KMS-11 (cell line): Measurements from ENCODE around the gene TNFRSF17.

Source experiments
- H2AFZ ChIP-seq: fragments of 200-600 bp; sonication (generic); 2 replicates; pipeline ENCODE4 v1.6.1; 2016; ENCODE audit warnings: antibody characterized with exemption, mixed run types, low read depth
- H3K27ac ChIP-seq: fragments of 200-600 bp; sonication (generic); 2 replicates; pipeline ENCODE4 v1.6.1; 2016; ENCODE audit warnings: mild to moderate bottlenecking, mixed run types
- H3K27me3 ChIP-seq: fragments of 200-600 bp; sonication (generic); 2 replicates; pipeline ENCODE4 v1.6.1; 2017; ENCODE audit warnings: mild to moderate bottlenecking, low read depth, mixed run types, moderate library complexity; ENCODE audit not compliant: insufficient read depth
- H3K36me3 ChIP-seq: fragments of 200-600 bp; sonication (generic); 2 replicates; pipeline ENCODE4 v1.6.1; 2017; ENCODE audit warnings: mild to moderate bottlenecking, mixed run types; ENCODE audit not compliant: insufficient read depth
- H3K4me1 ChIP-seq: fragments of 200-600 bp; sonication (generic); 2 replicates; pipeline ENCODE4 v1.6.1; 2016; ENCODE audit warnings: mild to moderate bottlenecking, low read depth, mixed run types; ENCODE audit not compliant: poor library complexity, severe bottlenecking
- H3K4me2 ChIP-seq: fragments of 200-600 bp; sonication (generic); 2 replicates; pipeline ENCODE4 v1.7.0; 2016; ENCODE audit warnings: mild to moderate bottlenecking, mixed run types
- H3K4me3 ChIP-seq: fragments of 200-600 bp; sonication (generic); IDR thresholded peaks from 2 replicates; pipeline ENCODE4 v1.6.1; 2017; ENCODE audit warnings: low read depth, low read length, mixed read lengths; ENCODE audit not compliant: insufficient read depth
- H3K79me2 ChIP-seq: fragments of 200-600 bp; sonication (generic); 2 replicates; pipeline ENCODE4 v1.6.1; 2016; ENCODE audit warnings: low read depth, mixed run types; ENCODE audit not compliant: insufficient read depth
- H3K9ac ChIP-seq: fragments of 200-600 bp; sonication (generic); 2 replicates; pipeline ENCODE4 v1.6.1; 2016; ENCODE audit warnings: mild to moderate bottlenecking, mixed run types
- H4K20me1 ChIP-seq: fragments of 200-600 bp; sonication (generic); 2 replicates; pipeline ENCODE4 v1.6.1; 2016; ENCODE audit warnings: mild to moderate bottlenecking, mixed run types; ENCODE audit not compliant: insufficient read depth
- CTCF ChIP-seq: fragments of 200-600 bp; sonication (generic); conservative IDR thresholded peaks from 2 replicates; pipeline ENCODE4 v1.6.1; 2017; ENCODE audit warnings: low read depth, mild to moderate bottlenecking, antibody characterized with exemption, low read length, moderate library complexity, mixed read lengths

Gene TNFRSF17

GRCh38 chr16:12000032-12000431 is 35.0 kb downstream of the TNFRSF17 start:
- Histone ChIP-seq H3K79me2 (no peaks in the 10 kb centered on the region; the same call in 1 of the 2 replicates), H3K9ac (no peak overlapping the region), H3K27me3 (no peaks in the 10 kb centered on the region), H4K20me1 (no peaks in the 10 kb centered on the region), H3K4me1 (peaks cover 8% of the 10 kb centered on the region), H3K27ac (no peak overlapping the region), H3K4me3 (no peak overlapping the region), H2AFZ (no peak overlapping the region), H3K36me3 (no peaks in the 10 kb centered on the region), H3K4me2 (no peak overlapping the region)
- TF ChIP-seq CTCF, result no peak

- H3K4me3 ChIP-seq, result no peak overlapping the region
- H3K36me3 ChIP-seq, result no peaks in the 10 kb centered on the region
- H3K79me2 ChIP-seq, result no peaks in the 10 kb centered on the region
- no peak overlapping the region for H2AFZ ChIP-seq
- H3K27me3 ChIP-seq, result no peaks in the 10 kb centered on the region
- TF ChIP-seq CTCF, result no peak
- H3K27ac ChIP-seq, result no peak overlapping the region
- H3K4me1 ChIP-seq, result no peaks in the 10 kb centered on the region
- no peak overlapping the region for H3K4me2 ChIP-seq
- H3K9ac ChIP-seq, result no peak overlapping the region
- H4K20me1 ChIP-seq, result no peaks in the 10 kb centered on the region
Measured at GRCh38 chr16:12002447-12003006, 37.5 kb downstream of the TNFRSF17 start.

GRCh38 chr16:12006637-12007036 is 41.6 kb downstream of the TNFRSF17 start:
- H3K9ac ChIP-seq, result no peak overlapping the region
- H3K27me3 ChIP-seq, result no peaks in the 10 kb centered on the region
- no peak overlapping the region for H3K4me2 ChIP-seq
- H4K20me1 ChIP-seq, result no peaks in the 10 kb centered on the region
- no peaks in the 10 kb centered on the region for H3K36me3 ChIP-seq
- no peak overlapping the region for H3K27ac ChIP-seq
- no peaks in the 10 kb centered on the region for H3K4me1 ChIP-seq
- no peak overlapping the region for H2AFZ ChIP-seq
- TF ChIP-seq CTCF, result no peak
- no peaks in the 10 kb centered on the region for H3K79me2 ChIP-seq
- H3K4me3 ChIP-seq, result no peak overlapping the region

GRCh38 chr16:12009462-12009861 is 44.5 kb downstream of the TNFRSF17 start:
- TF ChIP-seq CTCF, result no peak
- Histone ChIP-seq H2AFZ (no peak overlapping the region), H3K36me3 (no peaks in the 10 kb centered on the region), H3K9ac (no peak overlapping the region), H3K79me2 (no peaks in the 10 kb centered on the region), H3K4me1 (no peaks in the 10 kb centered on the region), H3K4me2 (no peak overlapping the region), H3K27ac (no peak overlapping the region), H3K27me3 (no peaks in the 10 kb centered on the region), H3K4me3 (no peak overlapping the region), H4K20me1 (no peaks in the 10 kb centered on the region)
